T-helper 1 cell treated with Interleukin-12 subunit alpha and Interleukin-12 subunit beta and Interleukin-4 antibody, amounts not matched to agents 30 μg/mL and 1 μg/mL, for 36 hours (primary cell): ENCODE results near the gene KLHL2.

ENCODE experiments used
- H3K27ac Mint-ChIP-seq: one replicate; pipeline ENCODE4 v1.8.0; 2021; ENCODE audit warnings: mild to moderate bottlenecking, mixed read lengths
- H3K27me3 Mint-ChIP-seq: one replicate; pipeline ENCODE4 v1.8.0; 2021; ENCODE audit warnings: low read depth, mixed read lengths
- H3K36me3 Mint-ChIP-seq: one replicate; pipeline ENCODE4 v1.8.0; 2021; ENCODE audit warnings: low read depth, mixed read lengths
- H3K4me1 Mint-ChIP-seq: one replicate; pipeline ENCODE4 v1.8.0; 2021; ENCODE audit warnings: low read depth, mixed read lengths
- H3K4me3 Mint-ChIP-seq: one replicate; pipeline ENCODE4 v1.8.0; 2021; ENCODE audit warnings: mild to moderate bottlenecking, moderate library complexity, mixed read lengths
- H3K9me3 Mint-ChIP-seq: one replicate; pipeline ENCODE4 v1.8.0; 2021; ENCODE audit warnings: mixed read lengths

The KLHL2 gene

GRCh38 chr4:165302658-165303057 is 95.3 kb downstream of the KLHL2 start:
- no peaks in the 10 kb centered on the region for H3K27me3 Mint-ChIP-seq
- no peaks in the 10 kb centered on the region for H3K9me3 Mint-ChIP-seq
- H3K4me3 Mint-ChIP-seq, result no peak overlapping the region
- H3K36me3 Mint-ChIP-seq, result peaks cover 19% of the 10 kb centered on the region
- H3K27ac Mint-ChIP-seq, result no peak overlapping the region
- peaks cover 20% of the 10 kb centered on the region for H3K4me1 Mint-ChIP-seq

DNA sequence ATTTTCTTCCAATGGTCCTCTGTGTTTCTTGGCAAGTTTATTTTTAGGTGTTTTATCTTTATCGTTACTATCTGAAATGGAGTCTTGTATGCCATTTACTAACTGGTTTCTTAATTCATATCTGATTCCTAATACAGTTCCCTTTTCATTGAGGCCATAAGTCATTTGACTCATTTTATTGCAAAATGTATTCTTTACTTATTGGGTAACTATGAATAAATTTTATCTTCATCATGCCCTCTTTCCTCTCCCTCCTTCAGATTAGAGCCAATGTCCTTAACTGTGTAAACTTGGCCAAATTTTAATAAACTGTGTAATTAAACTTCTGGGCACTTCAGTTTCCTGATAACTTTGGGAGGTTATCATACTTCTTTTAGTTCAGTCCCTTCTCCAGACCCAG is 100.8 kb downstream of the KLHL2 start:
- H3K36me3 Mint-ChIP-seq, result peaks cover 33% of the 10 kb centered on the region
- H3K27me3 Mint-ChIP-seq, result no peaks in the 10 kb centered on the region
- no peaks in the 10 kb centered on the region for H3K9me3 Mint-ChIP-seq
- H3K27ac Mint-ChIP-seq, result no peak overlapping the region
- H3K4me3 Mint-ChIP-seq, result no peak overlapping the region
- peaks cover 4% of the 10 kb centered on the region for H3K4me1 Mint-ChIP-seq

GRCh38 chr4:165308606-165309005 is 101.2 kb downstream of the KLHL2 start:
- Mint-ChIP-seq H3K9me3 (no peaks in the 10 kb centered on the region), H3K4me1 (peaks cover 4% of the 10 kb centered on the region), H3K36me3 (peaks cover 33% of the 10 kb centered on the region), H3K27me3 (no peaks in the 10 kb centered on the region), H3K4me3 (no peak overlapping the region), H3K27ac (no peak overlapping the region)

- no peaks in the 10 kb centered on the region for H3K9me3 Mint-ChIP-seq
- H3K27me3 Mint-ChIP-seq, result no peaks in the 10 kb centered on the region
- H3K36me3 Mint-ChIP-seq, result peaks cover 35% of the 10 kb centered on the region
- H3K4me1 Mint-ChIP-seq, result peaks cover 2% of the 10 kb centered on the region
- H3K27ac Mint-ChIP-seq, result no peak overlapping the region
- H3K4me3 Mint-ChIP-seq, result no peak overlapping the region
Measured at GRCh38 chr4:165309456-165309855, 102.1 kb downstream of the KLHL2 start.

GRCh38 chr4:165312506-165312905 is 105.1 kb downstream of the KLHL2 start:
- Mint-ChIP-seq H3K36me3 (peaks cover 41% of the 10 kb centered on the region), H3K4me1 (peaks cover 2% of the 10 kb centered on the region)

DNA sequence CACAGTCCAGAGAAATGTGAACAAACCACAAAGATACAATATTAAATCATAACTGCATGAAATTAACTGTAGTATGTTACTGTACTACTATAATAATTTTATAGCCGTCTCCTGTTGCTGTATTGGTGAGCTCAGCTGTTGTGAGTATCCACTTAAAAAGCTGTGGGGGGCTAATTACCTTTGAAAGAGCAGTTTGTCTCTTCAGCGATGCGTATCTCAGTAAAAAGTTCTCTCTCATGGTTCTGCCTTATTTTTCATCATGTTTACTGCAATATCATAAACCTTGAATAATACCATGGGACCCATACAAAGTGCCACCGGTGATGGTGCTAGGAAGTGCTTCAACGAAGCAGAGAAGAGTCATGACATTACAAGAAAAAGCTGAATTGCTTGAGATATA is 111.7 kb downstream of the KLHL2 start:
- H3K4me1 Mint-ChIP-seq, result peaks cover 2% of the 10 kb centered on the region
- H3K4me3 Mint-ChIP-seq, result no peak overlapping the region
- H3K36me3 Mint-ChIP-seq, result peaks cover 44% of the 10 kb centered on the region
- H3K27me3 Mint-ChIP-seq, result no peaks in the 10 kb centered on the region
- no peak overlapping the region for H3K27ac Mint-ChIP-seq
- no peaks in the 10 kb centered on the region for H3K9me3 Mint-ChIP-seq

More at GRCh38 chr4:165312506-165312905, 105.1 kb downstream of the KLHL2 start:
- H3K27me3 Mint-ChIP-seq, result no peaks in the 10 kb centered on the region
- no peak overlapping the region for H3K27ac Mint-ChIP-seq
- H3K9me3 Mint-ChIP-seq, result no peaks in the 10 kb centered on the region
- no peak overlapping the region for H3K4me3 Mint-ChIP-seq

GRCh38 chr4:165319509-165319908 is 112.1 kb downstream of the KLHL2 start:
- no peaks in the 10 kb centered on the region for H3K27me3 Mint-ChIP-seq
- peaks cover 4% of the 10 kb centered on the region for H3K4me1 Mint-ChIP-seq
- H3K36me3 Mint-ChIP-seq, result peaks cover 42% of the 10 kb centered on the region
- no peak overlapping the region for H3K4me3 Mint-ChIP-seq
- no peaks in the 10 kb centered on the region for H3K9me3 Mint-ChIP-seq
- no peak overlapping the region for H3K27ac Mint-ChIP-seq

GRCh38 chr4:165324236-165324917 is 117.0 kb downstream of the KLHL2 start:
- Mint-ChIP-seq H3K36me3 (peaks cover 33% of the 10 kb centered on the region), H3K4me1 (peaks cover 20% of the 10 kb centered on the region), H3K4me3 (no peak overlapping the region), H3K27ac (no peak overlapping the region), H3K9me3 (no peaks in the 10 kb centered on the region), H3K27me3 (no peaks in the 10 kb centered on the region)

GRCh38 chr4:165324918-165325304 is 117.5 kb downstream of the KLHL2 start:
- H3K36me3 Mint-ChIP-seq, result peaks cover 30% of the 10 kb centered on the region
- H3K27ac Mint-ChIP-seq, result no peak overlapping the region
- H3K9me3 Mint-ChIP-seq, result no peaks in the 10 kb centered on the region
- no peak overlapping the region for H3K4me3 Mint-ChIP-seq
- H3K4me1 Mint-ChIP-seq, result peaks cover 21% of the 10 kb centered on the region
- H3K27me3 Mint-ChIP-seq, result no peaks in the 10 kb centered on the region

GRCh38 chr4:165325732-165326512 is 118.6 kb downstream of the KLHL2 start:
- no peak overlapping the region for H3K27ac Mint-ChIP-seq
- H3K4me3 Mint-ChIP-seq, result peak overlapping the region; percentile 57

GRCh38 chr4:165326831-165327210 is 119.5 kb downstream of the KLHL2 start:
- H3K4me3 Mint-ChIP-seq, result no peak overlapping the region
- H3K9me3 Mint-ChIP-seq, result no peaks in the 10 kb centered on the region
- H3K4me1 Mint-ChIP-seq, result peaks cover 37% of the 10 kb centered on the region
- H3K27me3 Mint-ChIP-seq, result no peaks in the 10 kb centered on the region
- H3K36me3 Mint-ChIP-seq, result peaks cover 32% of the 10 kb centered on the region
- H3K27ac Mint-ChIP-seq, result no peak overlapping the region

More at GRCh38 chr4:165325732-165326512, 118.6 kb downstream of the KLHL2 start:
- peaks cover 30% of the 10 kb centered on the region for H3K36me3 Mint-ChIP-seq
- H3K27me3 Mint-ChIP-seq, result no peaks in the 10 kb centered on the region
- H3K4me1 Mint-ChIP-seq, result peaks cover 28% of the 10 kb centered on the region
- no peaks in the 10 kb centered on the region for H3K9me3 Mint-ChIP-seq

DNA sequence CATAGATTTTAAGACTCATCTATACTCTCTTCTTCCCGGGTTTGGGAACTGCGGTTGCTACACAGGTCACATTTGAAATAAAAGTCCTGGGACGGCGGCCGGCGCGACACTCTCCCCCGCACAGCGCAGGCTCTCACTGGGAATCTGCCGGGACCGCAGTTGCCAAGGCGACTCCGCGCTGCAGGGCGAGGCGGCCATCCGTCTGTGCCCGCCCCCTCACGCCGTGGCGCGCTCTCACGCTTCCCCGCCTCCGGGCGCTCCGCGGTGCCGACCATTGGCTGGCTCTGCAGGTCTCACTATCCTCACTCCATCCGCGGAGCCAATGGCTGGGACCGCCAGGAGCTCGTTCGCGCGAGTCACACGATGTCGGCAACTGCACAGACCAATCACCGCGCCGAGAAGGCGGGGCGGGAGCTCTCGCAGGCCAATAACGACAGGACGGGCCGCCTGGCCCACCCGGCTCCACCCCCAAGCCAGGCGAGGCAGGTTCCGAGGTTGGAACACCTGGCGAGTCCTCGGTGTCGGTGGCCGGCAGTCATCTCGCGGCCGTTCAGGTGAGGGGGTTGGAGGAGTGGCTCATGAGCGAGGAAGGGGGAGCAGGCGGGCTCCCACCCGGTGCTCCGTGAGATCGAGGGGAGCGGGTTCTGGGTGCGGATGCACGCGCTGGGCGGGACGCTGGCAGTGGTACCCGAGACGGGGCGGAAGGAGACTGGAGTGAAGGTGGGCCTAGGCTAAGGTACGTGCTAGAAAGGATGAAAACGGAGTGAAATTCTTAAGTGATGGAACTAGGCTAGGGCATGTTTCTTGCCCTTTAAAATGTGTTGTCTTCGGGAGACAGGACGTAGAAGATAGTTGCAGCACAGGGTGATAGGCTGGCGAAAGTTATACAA is 120.1 kb downstream of the KLHL2 start, which contains the start of gene MSMO1:
Gene MSMO1, plus strand, starts transcription at position 459 of the 890 bp plus-strand sequence. CDS start 5,702 bp downstream, outside the sequence.
- Mint-ChIP-seq H3K9me3 (no peaks in the 10 kb centered on the region), H3K4me3 (no peak within 1 kb of the TSS), H3K36me3 (peaks cover 35% of the 10 kb centered on the region), H3K27ac (no peak within 1 kb of the TSS), H3K27me3 (no peaks in the 10 kb centered on the region), H3K4me1 (peaks cover 43% of the 10 kb centered on the region)

GRCh38 chr4:165328101-165328425 is 120.7 kb downstream of the KLHL2 start:
- Mint-ChIP-seq H3K4me3 (no peak overlapping the region), H3K36me3 (peaks cover 35% of the 10 kb centered on the region), H3K27me3 (no peaks in the 10 kb centered on the region), H3K9me3 (no peaks in the 10 kb centered on the region), H3K27ac (no peak overlapping the region), H3K4me1 (peaks cover 46% of the 10 kb centered on the region)

GRCh38 chr4:165328708-165329107 is 121.3 kb downstream of the KLHL2 start:
- Mint-ChIP-seq H3K9me3 (no peaks in the 10 kb centered on the region), H3K27ac (no peak overlapping the region), H3K36me3 (peaks cover 30% of the 10 kb centered on the region), H3K4me3 (no peak overlapping the region), H3K27me3 (no peaks in the 10 kb centered on the region), H3K4me1 (peaks cover 46% of the 10 kb centered on the region)
